ENCODE measurements around the gene SIAH2.

DNA sequence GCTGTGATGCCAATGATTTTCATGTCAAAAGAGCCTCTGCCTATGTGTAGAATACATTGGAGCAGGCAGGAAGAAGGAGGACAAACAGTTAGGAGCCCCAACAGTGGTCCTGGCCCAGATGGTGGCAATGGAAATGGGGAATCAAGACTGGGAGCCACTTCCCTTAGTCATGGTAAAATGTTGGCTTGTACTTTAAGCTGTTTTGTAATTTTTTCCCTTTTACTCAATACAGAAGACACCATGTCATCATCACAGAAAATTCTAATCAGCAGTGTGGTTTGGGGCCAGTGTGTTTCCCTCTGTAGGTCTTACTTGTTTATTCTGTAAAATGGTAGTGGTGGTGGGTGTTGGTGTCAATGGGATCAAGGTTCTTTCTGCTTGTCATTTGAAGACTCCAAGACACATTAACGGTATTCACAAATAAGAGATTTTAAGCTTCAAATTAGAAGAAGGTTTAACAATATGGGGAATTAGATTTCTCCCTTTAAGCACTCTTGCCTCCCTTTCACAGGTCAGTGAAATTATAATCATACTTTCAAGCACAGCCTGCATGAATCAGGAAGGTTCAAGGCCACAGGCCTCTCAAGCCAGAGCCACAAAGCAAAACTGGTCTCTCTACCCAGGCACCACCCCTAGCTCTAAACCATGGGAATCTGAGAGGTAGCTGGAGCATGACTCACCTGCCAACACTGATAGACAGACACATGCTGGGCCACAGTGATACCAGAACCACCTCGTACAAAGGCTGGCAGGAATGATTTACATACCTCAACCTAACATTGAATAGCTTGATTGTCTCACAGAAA lies 24.9 kb downstream of the SIAH2 start:
- TF ChIP-seq, protein P1, sequence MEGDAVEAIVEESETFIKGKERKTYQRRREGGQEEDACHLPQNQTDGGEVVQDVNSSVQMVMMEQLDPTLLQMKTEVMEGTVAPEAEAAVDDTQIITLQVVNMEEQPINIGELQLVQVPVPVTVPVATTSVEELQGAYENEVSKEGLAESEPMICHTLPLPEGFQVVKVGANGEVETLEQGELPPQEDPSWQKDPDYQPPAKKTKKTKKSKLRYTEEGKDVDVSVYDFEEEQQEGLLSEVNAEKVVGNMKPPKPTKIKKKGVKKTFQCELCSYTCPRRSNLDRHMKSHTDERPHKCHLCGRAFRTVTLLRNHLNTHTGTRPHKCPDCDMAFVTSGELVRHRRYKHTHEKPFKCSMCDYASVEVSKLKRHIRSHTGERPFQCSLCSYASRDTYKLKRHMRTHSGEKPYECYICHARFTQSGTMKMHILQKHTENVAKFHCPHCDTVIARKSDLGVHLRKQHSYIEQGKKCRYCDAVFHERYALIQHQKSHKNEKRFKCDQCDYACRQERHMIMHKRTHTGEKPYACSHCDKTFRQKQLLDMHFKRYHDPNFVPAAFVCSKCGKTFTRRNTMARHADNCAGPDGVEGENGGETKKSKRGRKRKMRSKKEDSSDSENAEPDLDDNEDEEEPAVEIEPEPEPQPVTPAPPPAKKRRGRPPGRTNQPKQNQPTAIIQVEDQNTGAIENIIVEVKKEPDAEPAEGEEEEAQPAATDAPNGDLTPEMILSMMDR (IDR thresholded peaks at IDR 0.05) = no peak
- TF ChIP-seq EP300 (IDR thresholded peaks at IDR 0.05) = no peak
- TF ChIP-seq POLR2A (IDR thresholded peaks at IDR 0.05) = no peak

Data from ovary (tissue), 3 donors.